RWPE2 (cell line): ENCODE measurements around the gene TMEM14C.

Experiments used
- ATAC-seq: fragments of 200-7000 bp; cut with Tn5 transposase; 3 replicates; pipeline ENCODE4 v1.9.1; 2021; ENCODE audit warnings: low read depth
- DNase-seq: peaks from one replicate; pipeline ENCODE4 v3.0.0-alpha.2; 2020; ENCODE audit warnings: low spot score
- H3K27ac ChIP-seq: fragments of 450-650 bp; 2 replicates; pipeline ENCODE4 v1.5.1; 2017; ENCODE audit warnings: mild to moderate bottlenecking; ENCODE audit not compliant: poor library complexity, severe bottlenecking
- H3K27me3 ChIP-seq: fragments of 250-450 bp; sonication (Bioruptor Pico); 2 replicates; pipeline ENCODE4 v1.5.1; 2021; ENCODE audit warnings: mild to moderate bottlenecking, moderate library complexity; ENCODE audit not compliant: insufficient read depth, poor library complexity, severe bottlenecking
- H3K36me3 ChIP-seq: fragments of 250-450 bp; sonication (Bioruptor Pico); 2 replicates; pipeline ENCODE4 v1.5.1; 2020; ENCODE audit warnings: low read depth, mild to moderate bottlenecking, moderate library complexity
- H3K4me1 ChIP-seq: fragments of 250-450 bp; sonication (Bioruptor Pico); 2 replicates; pipeline ENCODE4 v1.5.1; 2021; ENCODE audit warnings: mild to moderate bottlenecking, moderate library complexity; ENCODE audit not compliant: insufficient read depth, poor library complexity, severe bottlenecking
- H3K4me3 ChIP-seq: fragments of 250-450 bp; sonication (Bioruptor Pico); 2 replicates; pipeline ENCODE4 v1.5.1; 2021; ENCODE audit warnings: mild to moderate bottlenecking, moderate library complexity; ENCODE audit not compliant: severe bottlenecking
- H3K9me3 ChIP-seq: fragments of 250-450 bp; sonication (Bioruptor Pico); 2 replicates; pipeline ENCODE4 v1.5.1; 2021; ENCODE audit warnings: mild to moderate bottlenecking, moderate library complexity; ENCODE audit not compliant: severe bottlenecking
- CTCF ChIP-seq: fragments of 450-650 bp; IDR thresholded peaks from one replicate; pipeline ENCODE4 v1.5.1; 2017; ENCODE audit warnings: mild to moderate bottlenecking, moderate library complexity; ENCODE audit not compliant: poor library complexity, severe bottlenecking

The TMEM14C gene

GRCh38 chr6:10742251-10742650 is 19.4 kb downstream of the TMEM14C start:
- no peaks in the 10 kb centered on the region for H3K9me3 ChIP-seq
- TF ChIP-seq CTCF = no peak
- no peaks in the 10 kb centered on the region for H3K27me3 ChIP-seq
- H3K4me3 ChIP-seq = no peak overlapping the region
- no peak for DNase-seq
- ATAC-seq = no peak
- H3K36me3 ChIP-seq = no peaks in the 10 kb centered on the region
- no peaks in the 10 kb centered on the region for H3K4me1 ChIP-seq
- no peak overlapping the region for H3K27ac ChIP-seq

GRCh38 chr6:10743515-10743914 is 20.6 kb downstream of the TMEM14C start:
- ATAC-seq = no peak
- H3K36me3 ChIP-seq = no peaks in the 10 kb centered on the region
- no peak overlapping the region for H3K27ac ChIP-seq
- H3K4me1 ChIP-seq = no peaks in the 10 kb centered on the region
- no peak for DNase-seq
- TF ChIP-seq CTCF = no peak
- H3K9me3 ChIP-seq = no peaks in the 10 kb centered on the region
- no peaks in the 10 kb centered on the region for H3K27me3 ChIP-seq
- no peak overlapping the region for H3K4me3 ChIP-seq

- Histone ChIP-seq H3K36me3 (peaks cover 9% of the 10 kb centered on the region), H3K9me3 (no peaks in the 10 kb centered on the region), H3K27ac (no peak overlapping the region), H3K4me3 (no peak overlapping the region), H3K27me3 (no peaks in the 10 kb centered on the region), H3K4me1 (no peaks in the 10 kb centered on the region)
- DNase-seq (no peak), ATAC-seq (no peak)
- TF ChIP-seq CTCF = no peak
These were observed 22.2 kb downstream of the TMEM14C start for GRCh38 chr6:10745116-10745515.

- H3K27me3 ChIP-seq = no peaks in the 10 kb centered on the region
- H3K27ac ChIP-seq = peak overlapping the region; percentile 36
- TF ChIP-seq CTCF = no peak
- DNase-seq (no peak), ATAC-seq (no peak)
- H3K4me1 ChIP-seq = no peaks in the 10 kb centered on the region
- no peaks in the 10 kb centered on the region for H3K9me3 ChIP-seq
- peaks cover 25% of the 10 kb centered on the region for H3K36me3 ChIP-seq
- H3K4me3 ChIP-seq = peak overlapping the region; percentile 49
These were observed 24.0 kb downstream of the TMEM14C start for GRCh38 chr6:10746915-10747250.

GRCh38 chr6:10747251-10747972 is 24.5 kb downstream of the TMEM14C start, which contains the start of gene TMEM14B:
Gene TMEM14B, plus strand, starts transcription at chr6:10747805. Its CDS starts 1,441 bp downstream, at chr6:10749246.
- TF ChIP-seq CTCF = no peak
- Histone ChIP-seq H3K27me3 (no peaks in the 10 kb centered on the region), H3K27ac (peak within 1 kb of the TSS; percentile 36), H3K4me3 (peak within 1 kb of the TSS; percentile 49), H3K36me3 (peaks cover 25% of the 10 kb centered on the region), H3K9me3 (no peaks in the 10 kb centered on the region), H3K4me1 (no peaks in the 10 kb centered on the region)
- peak; percentile 96 for ATAC-seq
- DNase-seq = peak; percentile 98
